ENCODE results near the gene ZNF384. TPM values are rescaled to one million over a fixed set of nuclear protein-coding genes. Genes with fewer than 3 reads are reported as not detected.

ZNF384 gene
- total RNA-seq, 1 experiment from 2014 or later, result 68.5 TPM

DNA sequence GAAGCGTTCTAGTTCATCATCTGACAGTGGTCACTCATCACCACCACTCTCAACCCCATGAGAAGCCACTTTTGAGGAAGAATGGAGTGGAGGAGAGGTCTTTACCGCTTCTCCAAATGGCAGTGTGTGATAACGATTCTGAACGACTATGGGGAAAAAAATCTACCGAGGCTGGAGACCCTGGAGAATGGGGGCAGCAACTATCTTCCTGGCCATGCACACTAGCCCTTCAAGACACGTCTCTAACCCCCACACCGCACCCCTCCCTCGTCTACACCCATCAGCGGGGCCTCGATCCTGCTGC lies 26.6 kb downstream of the ZNF384 start:
- intact Hi-C loops (cut with micrococcal nuclease; ENCODE audit: unreplicated experiment), result loop anchor here (5.0 kb wide), 1 partner anchor 60 kb away; the partner anchor contains the start of gene COPS7A
- CTCF ChIA-PET, result no interaction called here
- peaks cover 28% of the 10 kb centered on the region for H3K36me3 Mint-ChIP-seq (ENCODE audit: insufficient read depth, unreplicated experiment)
- H3K27ac Mint-ChIP-seq (ENCODE audit: unreplicated experiment), result peak overlapping the region; percentile 92
- H3K9me3 Mint-ChIP-seq (ENCODE audit: low read depth, unreplicated experiment), result no peaks in the 10 kb centered on the region
- H3K27me3 Mint-ChIP-seq (ENCODE audit: unreplicated experiment), result no peaks in the 10 kb centered on the region
- BruUV-seq (replicated peaks), result TSS peak; percentile 59
- DNase-seq, result no peak
- TF ChIP-seq, protein P1, sequence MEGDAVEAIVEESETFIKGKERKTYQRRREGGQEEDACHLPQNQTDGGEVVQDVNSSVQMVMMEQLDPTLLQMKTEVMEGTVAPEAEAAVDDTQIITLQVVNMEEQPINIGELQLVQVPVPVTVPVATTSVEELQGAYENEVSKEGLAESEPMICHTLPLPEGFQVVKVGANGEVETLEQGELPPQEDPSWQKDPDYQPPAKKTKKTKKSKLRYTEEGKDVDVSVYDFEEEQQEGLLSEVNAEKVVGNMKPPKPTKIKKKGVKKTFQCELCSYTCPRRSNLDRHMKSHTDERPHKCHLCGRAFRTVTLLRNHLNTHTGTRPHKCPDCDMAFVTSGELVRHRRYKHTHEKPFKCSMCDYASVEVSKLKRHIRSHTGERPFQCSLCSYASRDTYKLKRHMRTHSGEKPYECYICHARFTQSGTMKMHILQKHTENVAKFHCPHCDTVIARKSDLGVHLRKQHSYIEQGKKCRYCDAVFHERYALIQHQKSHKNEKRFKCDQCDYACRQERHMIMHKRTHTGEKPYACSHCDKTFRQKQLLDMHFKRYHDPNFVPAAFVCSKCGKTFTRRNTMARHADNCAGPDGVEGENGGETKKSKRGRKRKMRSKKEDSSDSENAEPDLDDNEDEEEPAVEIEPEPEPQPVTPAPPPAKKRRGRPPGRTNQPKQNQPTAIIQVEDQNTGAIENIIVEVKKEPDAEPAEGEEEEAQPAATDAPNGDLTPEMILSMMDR (IDR thresholded peaks at IDR 0.05; ENCODE audit: unreplicated experiment), result no peak
- H3K4me1 Mint-ChIP-seq (ENCODE audit: low read depth, unreplicated experiment), result peaks cover 10% of the 10 kb centered on the region
- H3K4me3 Mint-ChIP-seq (ENCODE audit: low read depth, unreplicated experiment), result peak overlapping the region; percentile 86

DNA sequence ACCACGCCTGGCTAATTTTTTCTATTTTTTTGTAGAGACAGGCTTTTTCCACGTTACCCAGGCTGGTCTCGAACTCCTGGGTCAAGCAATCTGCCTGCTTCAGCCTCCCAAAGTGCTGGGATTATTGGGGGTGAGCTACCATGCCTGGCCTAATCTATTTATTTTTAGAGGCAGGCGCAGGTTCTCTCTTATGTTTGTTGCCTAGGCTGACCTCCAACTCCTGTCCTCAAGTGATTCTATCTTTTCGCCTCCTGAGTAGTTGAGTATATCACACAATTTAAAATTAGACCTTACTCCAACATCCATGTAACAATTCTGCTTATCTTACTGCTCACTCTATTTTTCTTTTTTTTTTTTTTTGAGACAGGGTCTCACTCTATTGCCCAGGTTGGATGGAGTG lies 35.2 kb downstream of the ZNF384 start:
- H3K9me3 Mint-ChIP-seq (ENCODE audit: low read depth, unreplicated experiment), result no peaks in the 10 kb centered on the region
- H3K27ac Mint-ChIP-seq (ENCODE audit: unreplicated experiment), result no peak overlapping the region
- H3K4me1 Mint-ChIP-seq (ENCODE audit: low read depth, unreplicated experiment), result no peaks in the 10 kb centered on the region
- peaks cover 28% of the 10 kb centered on the region for H3K36me3 Mint-ChIP-seq (ENCODE audit: insufficient read depth, unreplicated experiment)
- no peaks in the 10 kb centered on the region for H3K27me3 Mint-ChIP-seq (ENCODE audit: unreplicated experiment)
- TF ChIP-seq, protein P1 (IDR thresholded peaks at IDR 0.05; ENCODE audit: unreplicated experiment), result no peak
- no peak overlapping the region for H3K4me3 Mint-ChIP-seq (ENCODE audit: low read depth, unreplicated experiment)
- intact Hi-C loops (cut with micrococcal nuclease; ENCODE audit: unreplicated experiment), result no loop called here
- BruUV-seq (replicated peaks), result no TSS peak
- CTCF ChIA-PET, result no interaction called here
- no peak for DNase-seq

DNA sequence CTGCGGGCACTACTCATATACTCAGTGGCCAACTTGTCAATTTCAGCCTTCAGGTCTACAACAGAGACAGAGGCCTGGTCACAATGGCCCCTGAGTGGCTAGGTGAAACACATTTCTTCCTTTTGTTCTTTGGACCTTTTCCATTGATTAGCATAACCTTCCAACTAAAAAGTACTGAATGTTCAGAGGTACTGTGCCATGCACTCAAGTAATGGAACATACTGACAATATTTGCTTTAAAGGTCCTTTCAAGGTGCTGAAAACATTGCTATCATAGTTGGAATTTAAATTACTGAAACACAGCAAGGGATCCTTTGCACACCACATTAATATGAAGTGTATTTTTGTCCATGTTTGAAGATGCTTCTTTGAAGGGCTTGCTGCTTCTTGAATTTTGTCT lies 35.8 kb downstream of the ZNF384 start:
- no peak for DNase-seq
- CTCF ChIA-PET, result no interaction called here
- Mint-ChIP-seq H3K9me3 (ENCODE audit: low read depth, unreplicated experiment) (no peaks in the 10 kb centered on the region), H3K36me3 (ENCODE audit: insufficient read depth, unreplicated experiment) (peaks cover 24% of the 10 kb centered on the region), H3K27me3 (ENCODE audit: unreplicated experiment) (no peaks in the 10 kb centered on the region), H3K4me1 (ENCODE audit: low read depth, unreplicated experiment) (no peaks in the 10 kb centered on the region), H3K4me3 (ENCODE audit: low read depth, unreplicated experiment) (no peak overlapping the region), H3K27ac (ENCODE audit: unreplicated experiment) (no peak overlapping the region)
- BruUV-seq (replicated peaks), result no TSS peak
- intact Hi-C loops (cut with micrococcal nuclease; ENCODE audit: unreplicated experiment), result no loop called here
- TF ChIP-seq, protein P1 (IDR thresholded peaks at IDR 0.05; ENCODE audit: unreplicated experiment), result no peak

DNA sequence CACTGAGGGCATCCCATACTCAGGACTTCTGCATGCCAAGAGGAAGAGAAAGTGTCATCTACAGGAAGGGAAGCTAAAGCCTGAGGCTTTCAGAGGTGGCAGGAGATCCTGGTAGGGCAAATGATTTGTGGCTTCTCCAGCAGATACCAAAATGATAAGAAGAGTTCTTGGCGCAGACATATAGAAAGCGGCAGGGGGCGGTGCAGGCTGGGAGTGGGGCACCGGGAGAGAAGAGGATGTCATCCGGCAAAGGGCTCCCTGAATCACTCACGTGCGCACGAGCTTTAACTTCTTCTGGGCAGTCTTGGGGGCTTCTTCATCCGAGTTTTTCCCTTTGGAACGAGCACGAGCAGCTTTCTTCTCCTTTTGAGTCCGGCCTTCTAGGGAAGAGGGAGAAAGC lies 36.8 kb downstream of the ZNF384 start:
- DNase-seq, result no peak
- H3K4me1 Mint-ChIP-seq (ENCODE audit: low read depth, unreplicated experiment), result no peaks in the 10 kb centered on the region
- no peaks in the 10 kb centered on the region for H3K9me3 Mint-ChIP-seq (ENCODE audit: low read depth, unreplicated experiment)
- peaks cover 32% of the 10 kb centered on the region for H3K36me3 Mint-ChIP-seq (ENCODE audit: insufficient read depth, unreplicated experiment)
- H3K4me3 Mint-ChIP-seq (ENCODE audit: low read depth, unreplicated experiment), result no peak overlapping the region
- no peaks in the 10 kb centered on the region for H3K27me3 Mint-ChIP-seq (ENCODE audit: unreplicated experiment)
- CTCF ChIA-PET, result no interaction called here
- H3K27ac Mint-ChIP-seq (ENCODE audit: unreplicated experiment), result no peak overlapping the region
- intact Hi-C loops (cut with micrococcal nuclease; ENCODE audit: unreplicated experiment), result no loop called here
- no TSS peak for BruUV-seq (replicated peaks)
- TF ChIP-seq, protein P1 (IDR thresholded peaks at IDR 0.05; ENCODE audit: unreplicated experiment), result no peak

DNA sequence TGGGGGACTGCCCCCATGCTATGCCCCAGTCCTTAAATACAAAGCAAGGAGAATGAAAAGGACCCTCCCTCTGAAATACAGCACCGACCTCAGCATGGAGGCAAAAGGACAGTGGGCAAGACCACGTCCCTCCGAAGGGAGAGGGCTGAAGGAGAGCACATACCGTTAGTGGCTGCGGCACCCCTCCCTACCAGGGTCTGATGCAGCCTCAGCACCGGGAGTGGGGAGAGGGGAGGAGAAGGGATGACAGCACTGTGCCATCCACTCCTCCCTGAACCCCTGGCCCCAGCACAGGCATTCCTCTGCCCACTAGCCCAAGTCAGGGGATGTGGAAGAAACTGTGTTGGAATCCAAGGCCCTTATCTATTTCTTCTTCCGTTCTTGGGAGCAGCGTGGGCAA lies 38.3 kb downstream of the ZNF384 start:
- Mint-ChIP-seq H3K9me3 (ENCODE audit: low read depth, unreplicated experiment) (no peaks in the 10 kb centered on the region), H3K4me1 (ENCODE audit: low read depth, unreplicated experiment) (no peaks in the 10 kb centered on the region), H3K4me3 (ENCODE audit: low read depth, unreplicated experiment) (no peak overlapping the region), H3K36me3 (ENCODE audit: insufficient read depth, unreplicated experiment) (peaks cover 41% of the 10 kb centered on the region), H3K27ac (ENCODE audit: unreplicated experiment) (no peak overlapping the region), H3K27me3 (ENCODE audit: unreplicated experiment) (no peaks in the 10 kb centered on the region)
- BruUV-seq (replicated peaks), result no TSS peak
- DNase-seq, result no peak
- TF ChIP-seq, protein P1 (IDR thresholded peaks at IDR 0.05; ENCODE audit: unreplicated experiment), result no peak
- CTCF ChIA-PET, result no interaction called here
- intact Hi-C loops (cut with micrococcal nuclease; ENCODE audit: unreplicated experiment), result no loop called here

Data from Calu3 (cell line).